ENCODE data around the gene MTG1.

GRCh38 chr10:133439517-133440461, 45.8 kb downstream of the MTG1 start:
- TF ChIP-seq POLR2A (IDR thresholded peaks at IDR 0.05; ENCODE audit: low read depth, low read length) (no peak), TAF1 (IDR thresholded peaks at IDR 0.05; ENCODE audit: borderline replicate concordance, low read depth, low read length) (no peak)

All from GM12892 (cell line).